ENCODE results near the gene TNPO1. TPM values are rescaled to one million over a fixed set of nuclear protein-coding genes. Genes with fewer than 3 reads are reported as not detected.

TNPO1 gene
- total and polyA plus RNA-seq, 12 donors: 5.3 to 78.0 (median 67.5) TPM

- WGBS, 2 donors: 11 to 14% methylated on average over 3 of the region's 3 CpGs
- H3K9me3 ChIP-seq: no peaks in the 10 kb centered on the region
- DNase-seq (no peak), ATAC-seq (no peak)
- peaks cover 0 to 16% (median 0%) of the 10 kb centered on the region in 9 donors for H3K36me3 ChIP-seq
- intact Hi-C loops (cut with DNase I): loop anchor here in 2 of 10 donors (2.0 to 10.0 kb wide), 2 partner anchors 31 to 233 kb away; partner anchors contain the start of gene TNPO1 (in 1 of the 2)
- no peaks in the 10 kb centered on the region for H3K27me3 ChIP-seq
- H3K4me3 ChIP-seq: peak overlapping the region in 9 of 10 donors; percentile 64 to 92 (median 80)
- H3K27ac ChIP-seq: peak overlapping the region in 8 of 10 donors; percentile 86 to 96 (median 93)
- TF ChIP-seq CTCF (IDR thresholded peaks at IDR 0.05): no peak
- peaks cover 0 to 83% (median 57%) of the 10 kb centered on the region in 9 donors for H3K4me1 ChIP-seq
Measured at GRCh38 chr5:72847439-72847838, 31.0 kb downstream of the TNPO1 start.

DNA sequence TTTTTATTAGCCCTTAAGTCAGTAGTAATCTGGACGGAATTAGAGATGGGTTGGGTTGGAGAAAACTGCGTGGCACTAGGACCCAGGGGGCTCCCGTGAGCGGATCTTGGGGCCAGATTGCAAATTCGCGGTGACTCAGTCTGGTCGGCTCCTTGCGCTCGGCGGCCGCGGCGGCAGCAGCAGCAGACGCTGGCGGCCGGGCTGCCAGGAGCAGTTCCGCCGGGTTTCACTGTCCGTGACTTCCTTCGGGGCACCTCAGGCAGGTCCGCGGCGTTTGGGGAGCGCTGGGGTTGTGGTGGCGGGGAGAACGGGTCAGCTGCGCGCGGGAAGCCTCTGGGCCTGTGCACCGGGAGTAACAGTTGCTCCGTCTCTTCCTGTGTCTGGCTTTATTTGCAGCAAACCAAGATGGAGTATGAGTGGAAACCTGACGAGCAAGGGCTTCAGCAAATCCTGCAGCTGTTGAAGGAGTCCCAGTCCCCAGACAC lies 31.6 kb downstream of the TNPO1 start:
- ATAC-seq: peak; percentile 95 to 97 (median 96)
- Histone ChIP-seq H3K4me3 (peak overlapping the region; percentile 64 to 92 (median 82)), H3K9me3 (no peaks in the 10 kb centered on the region), H3K27ac (peak overlapping the region; percentile 80 to 96 (median 93)), H3K36me3 (peaks cover 0 to 22% (median 0%) of the 10 kb centered on the region in 9 donors), H3K27me3 (no peaks in the 10 kb centered on the region), H3K4me1 (peaks cover 0 to 81% (median 59%) of the 10 kb centered on the region in 9 donors)
- DNase-seq: peak; percentile 86 to 90
- intact Hi-C loops (cut with DNase I): loop anchor here in 3 of 10 donors (2.0 to 10.0 kb wide), 2 partner anchors 31 to 233 kb away; partner anchors contain the start of gene TNPO1 (in 2 of the 3)
- TF ChIP-seq CTCF (IDR thresholded peaks at IDR 0.05): peak in 4 of 9 donors; percentile 13 to 28 (median 14)
- 0% methylated on average over 32 of the region's 32 CpGs for WGBS, 2 donors

DNA sequence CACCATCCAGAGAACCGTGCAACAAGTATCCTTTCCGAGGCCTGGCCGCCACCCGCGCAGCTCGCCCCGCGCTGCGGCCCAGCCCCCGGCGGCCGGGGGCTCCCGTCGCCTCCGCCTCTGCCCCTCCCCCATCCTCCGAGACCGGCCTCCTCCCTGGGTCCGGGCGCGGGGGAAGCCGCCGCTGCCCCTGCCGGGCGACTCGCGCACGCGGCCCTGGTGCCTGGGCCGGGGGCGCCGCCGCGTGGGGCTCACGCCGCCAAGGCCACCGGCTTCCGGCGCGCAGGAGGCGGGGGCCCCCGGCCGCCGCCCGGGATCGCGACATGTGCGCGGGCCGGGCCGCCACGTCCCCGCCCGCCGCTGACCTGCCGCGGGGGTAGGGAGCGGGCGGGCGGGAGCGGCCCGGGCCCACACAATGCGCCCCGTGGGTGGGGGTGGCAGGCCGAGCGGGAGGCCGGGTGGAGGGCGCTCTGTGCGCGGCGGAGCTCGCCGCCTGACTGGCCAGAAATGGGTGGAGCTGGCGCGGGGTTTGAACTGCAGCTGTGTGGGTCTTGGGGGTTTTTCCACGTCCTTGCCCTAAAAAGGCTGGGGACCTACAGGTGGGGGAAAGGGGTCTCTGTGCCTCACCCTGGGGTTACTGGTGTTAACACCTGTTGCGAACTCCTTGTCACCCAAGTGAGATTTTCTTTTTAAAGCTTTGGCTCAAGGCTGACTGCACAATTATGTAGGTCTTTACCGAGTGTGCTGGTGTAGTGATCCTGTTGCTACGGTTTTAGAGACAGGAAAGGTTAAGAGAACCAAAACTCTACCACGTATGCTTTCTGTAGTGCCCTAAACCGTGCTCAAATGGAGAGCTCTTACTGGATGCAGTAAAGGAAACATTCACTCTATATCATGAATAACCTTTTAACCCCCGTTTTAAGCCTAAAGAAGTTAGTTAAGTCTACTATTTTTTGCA lies 32.3 kb downstream of the TNPO1 start:
- TF ChIP-seq CTCF (IDR thresholded peaks at IDR 0.05): no peak
- peaks cover 0 to 29% (median 0%) of the 10 kb centered on the region in 9 donors for H3K36me3 ChIP-seq
- 1% methylated on average over 77 to 81 of the region's 81 CpGs for WGBS, 2 donors
- no peaks in the 10 kb centered on the region for H3K27me3 ChIP-seq
- H3K9me3 ChIP-seq: no peaks in the 10 kb centered on the region
- intact Hi-C loops (cut with DNase I): loop anchor here in 2 of 10 donors (2.0 to 10.0 kb wide), 2 partner anchors 32 to 234 kb away; partner anchors contain the start of gene TNPO1 (in 1 of the 2)
- H3K4me3 ChIP-seq: peak overlapping the region; percentile 64 to 92 (median 82)
- peak; percentile 62 to 84 (median 76) for ATAC-seq
- peak overlapping the region; percentile 80 to 96 (median 93) for H3K27ac ChIP-seq
- peak; percentile 47 to 68 for DNase-seq
- peaks cover 0 to 78% (median 58%) of the 10 kb centered on the region in 9 donors for H3K4me1 ChIP-seq

DNA sequence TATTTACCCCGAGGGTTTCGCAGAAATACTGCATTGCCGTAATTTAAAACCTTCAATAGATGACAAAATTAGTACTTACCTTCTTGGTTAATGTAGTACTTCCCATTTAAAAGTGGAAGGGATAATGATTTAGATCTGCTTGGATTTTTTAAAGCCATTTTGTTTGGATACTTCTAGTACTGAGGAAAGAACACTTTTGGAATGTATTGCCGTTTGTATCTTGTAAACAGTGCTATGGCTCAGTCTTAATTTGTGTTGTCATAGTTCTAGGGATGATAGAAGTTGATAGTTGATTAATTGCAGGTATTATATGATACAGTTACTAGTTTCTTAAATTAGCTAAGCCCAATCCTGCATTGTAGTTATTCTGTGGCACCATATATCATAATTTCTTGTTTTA lies 33.1 kb downstream of the TNPO1 start:
- H3K4me1 ChIP-seq: peaks cover 0 to 78% (median 56%) of the 10 kb centered on the region in 9 donors
- H3K36me3 ChIP-seq: peaks cover 0 to 37% (median 0%) of the 10 kb centered on the region in 9 donors
- WGBS, 2 donors: 18 to 20% methylated on average over 4 of the region's 4 CpGs
- TF ChIP-seq CTCF (IDR thresholded peaks at IDR 0.05): no peak
- H3K4me3 ChIP-seq: peak overlapping the region; percentile 53 to 92 (median 80)
- intact Hi-C loops (cut with DNase I): loop anchor here in 2 of 10 donors (2.0 to 10.0 kb wide), 2 partner anchors 33 to 235 kb away; partner anchors contain the start of gene TNPO1 (in 1 of the 2)
- DNase-seq: no peak
- no peaks in the 10 kb centered on the region for H3K27me3 ChIP-seq
- no peak for ATAC-seq
- peak overlapping the region in 5 of 10 donors; percentile 57 to 95 (median 92) for H3K27ac ChIP-seq
- H3K9me3 ChIP-seq: no peaks in the 10 kb centered on the region

Data from heart right ventricle (tissue), 16 donors.